Hepatocyte (in vitro differentiated cells): ENCODE results near the gene PDE4D. TPM values are rescaled to one million over a fixed set of nuclear protein-coding genes. Genes with fewer than 3 reads are reported as not detected.

Source experiments
- DNase-seq: peaks from one replicate; pipeline ENCODE4 v3.0.0-alpha.2; 2016; ENCODE audit warnings: low spot score
- H2AFZ ChIP-seq: fragments of 200-600 bp; sonication (generic); 2 replicates; pipeline ENCODE4 v1.6.0; 2016; ENCODE audit warnings: antibody characterized with exemption, mild to moderate bottlenecking
- H3K27ac ChIP-seq: fragments of 200-600 bp; sonication (generic); 2 replicates; pipeline ENCODE4 v1.5.1; 2016; ENCODE audit warnings: mild to moderate bottlenecking
- H3K27me3 ChIP-seq: fragments of 200-600 bp; sonication (generic); 2 replicates; pipeline ENCODE4 v1.6.1; 2016
- H3K36me3 ChIP-seq: fragments of 200-600 bp; sonication (generic); replicated peaks from 2 replicates; pipeline ENCODE4 v1.5.1; 2016; ENCODE audit warnings: low read depth; ENCODE audit not compliant: insufficient read depth
- H3K4me1 ChIP-seq: fragments of 200-600 bp; sonication (generic); 2 replicates; pipeline ENCODE4 v1.5.1; 2016; ENCODE audit warnings: mild to moderate bottlenecking, moderate library complexity; ENCODE audit not compliant: insufficient read depth
- H3K4me2 ChIP-seq: fragments of 200-600 bp; sonication (generic); 2 replicates; pipeline ENCODE4 v1.6.0; 2016
- H3K4me3 ChIP-seq: fragments of 200-600 bp; sonication (generic); 2 replicates; pipeline ENCODE4 v1.5.1; 2016; ENCODE audit warnings: mild to moderate bottlenecking
- H3K79me2 ChIP-seq: fragments of 200-600 bp; sonication (generic); 2 replicates; pipeline ENCODE4 v1.6.0; 2017; ENCODE audit warnings: mild to moderate bottlenecking
- H3K9me2 ChIP-seq: fragments of 200-600 bp; sonication (generic); replicated peaks from 2 replicates; pipeline ENCODE4 v1.6.0; 2017; ENCODE audit warnings: mild to moderate bottlenecking; ENCODE audit not compliant: insufficient read depth
- H3K9me3 ChIP-seq: fragments of 200-600 bp; sonication (generic); 2 replicates; pipeline ENCODE4 v1.5.1; 2016; ENCODE audit warnings: low read depth, mild to moderate bottlenecking
- H4K20me1 ChIP-seq: fragments of 200-600 bp; sonication (generic); 2 replicates; pipeline ENCODE4 v1.6.0; 2016; ENCODE audit warnings: mild to moderate bottlenecking; ENCODE audit not compliant: insufficient read depth, poor library complexity, severe bottlenecking
- CTCF ChIP-seq: fragments of 200-600 bp; sonication (generic); IDR thresholded peaks from 2 replicates; pipeline ENCODE4 v1.5.1; 2016; ENCODE audit warnings: antibody characterized with exemption, mild to moderate bottlenecking; ENCODE audit not compliant: poor library complexity
- EZH2 ChIP-seq: fragments of 200-600 bp; sonication (generic); IDR thresholded peaks from 2 replicates; pipeline ENCODE4 v1.6.1; 2016; ENCODE audit warnings: antibody characterized with exemption, mild to moderate bottlenecking, borderline replicate concordance
- EZH2phosphoT487 ChIP-seq: fragments of 200-600 bp; sonication (generic); IDR thresholded peaks from one replicate; pipeline ENCODE4 v1.6.1; 2018; ENCODE audit warnings: antibody characterized with exemption, mild to moderate bottlenecking, low read depth, moderate library complexity; ENCODE audit not compliant: unreplicated experiment, severe bottlenecking
- WGBS: methylation state at CpG from one replicate; pipeline ENCODE4 v1.1.6; 2016; ENCODE audit warnings: low lambda C conversion rate; ENCODE audit errors: missing lambda C conversion rate; 5-methylcytosine and 5-hydroxymethylcytosine counted together
- polyA plus RNA-seq: library from polyadenylated mRNA; unstranded; fragments of >200 nt; fragmentation: Nextera tagmentation; extraction: Ambion mirVana; gene quantifications from 2 replicates; pipeline ENCODE4 v1.2.1, GENCODE V29; 2016
- total RNA-seq: library from RNA; depleted of rRNA; stranded (reverse); fragments of >200 nt; gene quantifications from 2 replicates; pipeline ENCODE4 v1.2.3, GENCODE V29; 2014

PDE4D gene
- total and polyA plus RNA-seq, 2 experiments from 2014 or later, result 14.5 to 45.2 TPM

GRCh38 chr5:59104400-59105127, 789.0 kb downstream of the PDE4D start:
- no peak for DNase-seq
- no peaks in the 10 kb centered on the region for H3K36me3 ChIP-seq
- H4K20me1 ChIP-seq, result no peaks in the 10 kb centered on the region
- peak overlapping the region; percentile 36 for H3K27ac ChIP-seq
- no peaks in the 10 kb centered on the region for H3K9me3 ChIP-seq
- no peaks in the 10 kb centered on the region for H3K4me1 ChIP-seq
- no peak overlapping the region for H3K4me2 ChIP-seq
- no peak overlapping the region for H2AFZ ChIP-seq
- H3K9me2 ChIP-seq, result no peaks in the 10 kb centered on the region
- no peaks in the 10 kb centered on the region for H3K79me2 ChIP-seq
- TF ChIP-seq EZH2phosphoT487 (no peak), EZH2 (no peak), CTCF (no peak)
- no peak overlapping the region for H3K4me3 ChIP-seq
- H3K27me3 ChIP-seq, result no peaks in the 10 kb centered on the region
- 57% methylated on average over 9 of the region's 9 CpGs for WGBS

GRCh38 chr5:59103303-59103702, 790.2 kb downstream of the PDE4D start:
- H3K4me2 ChIP-seq, result no peak overlapping the region
- 61% methylated on average over 3 of the region's 3 CpGs for WGBS
- no peaks in the 10 kb centered on the region for H3K4me1 ChIP-seq
- no peak overlapping the region for H3K4me3 ChIP-seq
- no peaks in the 10 kb centered on the region for H3K36me3 ChIP-seq
- no peaks in the 10 kb centered on the region for H3K9me2 ChIP-seq
- no peaks in the 10 kb centered on the region for H4K20me1 ChIP-seq
- no peak for TF ChIP-seq CTCF
- no peak for TF ChIP-seq EZH2
- no peak for TF ChIP-seq EZH2phosphoT487
- H3K79me2 ChIP-seq, result no peaks in the 10 kb centered on the region
- DNase-seq, result no peak
- H3K9me3 ChIP-seq, result no peaks in the 10 kb centered on the region
- no peak overlapping the region for H3K27ac ChIP-seq
- H3K27me3 ChIP-seq, result no peaks in the 10 kb centered on the region
- H2AFZ ChIP-seq, result no peak overlapping the region

GRCh38 chr5:59102437-59102836, 791.1 kb downstream of the PDE4D start:
- Histone ChIP-seq H3K4me1 (peaks cover 8% of the 10 kb centered on the region), H3K79me2 (no peaks in the 10 kb centered on the region), H3K9me3 (no peaks in the 10 kb centered on the region), H3K27me3 (no peaks in the 10 kb centered on the region), H3K27ac (no peak overlapping the region), H3K36me3 (no peaks in the 10 kb centered on the region), H3K4me2 (no peak overlapping the region), H2AFZ (no peak overlapping the region), H3K4me3 (no peak overlapping the region), H4K20me1 (no peaks in the 10 kb centered on the region), H3K9me2 (no peaks in the 10 kb centered on the region)
- no peak for DNase-seq
- 87% methylated on average over 1 of the region's 1 CpG for WGBS
- TF ChIP-seq EZH2phosphoT487, result no peak
- TF ChIP-seq EZH2, result no peak
- TF ChIP-seq CTCF, result no peak

- no peaks in the 10 kb centered on the region for H4K20me1 ChIP-seq
- no peaks in the 10 kb centered on the region for H3K36me3 ChIP-seq
- H3K9me3 ChIP-seq, result no peaks in the 10 kb centered on the region
- H3K4me1 ChIP-seq, result peaks cover 20% of the 10 kb centered on the region
- no peak overlapping the region for H3K27ac ChIP-seq
- no peak overlapping the region for H3K4me3 ChIP-seq
- H3K27me3 ChIP-seq, result no peaks in the 10 kb centered on the region
- no peaks in the 10 kb centered on the region for H3K79me2 ChIP-seq
- no peaks in the 10 kb centered on the region for H3K9me2 ChIP-seq
- no peak for TF ChIP-seq EZH2phosphoT487
- no peak for TF ChIP-seq EZH2
- no peak for TF ChIP-seq CTCF
- no peak for DNase-seq
- no peak overlapping the region for H3K4me2 ChIP-seq
- 96% methylated on average over 5 of the region's 5 CpGs for WGBS
- H2AFZ ChIP-seq, result no peak overlapping the region
These were observed 792.7 kb downstream of the PDE4D start for GRCh38 chr5:59100875-59101274.
